WERI-Rb-1 (cell line): Measurements from ENCODE around the gene DHRS7B.
"Not testable (repeated sequence)": the region's sequence is repeated elsewhere in the genome, so short reads cannot be mapped to it uniquely, and the experiment has no call there.

Source experiments
- DNase-seq: peaks from one replicate; pipeline ENCODE4 v3.0.0-alpha.2; 2020
- H3K27ac ChIP-seq: fragments of 250-450 bp; sonication (Bioruptor Pico); 2 replicates; pipeline ENCODE4 v1.5.1; 2020; ENCODE audit warnings: mild to moderate bottlenecking, moderate library complexity
- H3K27me3 ChIP-seq: fragments of 250-450 bp; sonication (Bioruptor Pico); 2 replicates; pipeline ENCODE4 v1.5.1; 2021; ENCODE audit warnings: mild to moderate bottlenecking, low read depth, moderate library complexity; ENCODE audit not compliant: insufficient read depth, severe bottlenecking
- H3K36me3 ChIP-seq: fragments of 250-450 bp; sonication (Bioruptor Pico); 2 replicates; pipeline ENCODE4 v1.5.1; 2020; ENCODE audit warnings: mild to moderate bottlenecking, moderate library complexity
- H3K4me3 ChIP-seq: 2 replicates; pipeline ENCODE4 v1.5.1; 2011; ENCODE audit warnings: low read depth, mild to moderate bottlenecking, control low read depth, low read length
- H3K9me3 ChIP-seq: fragments of 250-450 bp; sonication (Bioruptor Pico); 2 replicates; pipeline ENCODE4 v1.5.1; 2021; ENCODE audit warnings: mild to moderate bottlenecking, moderate library complexity; ENCODE audit not compliant: severe bottlenecking
- TF ChIP-seq, protein P1 (sequence below): IDR thresholded peaks from 2 replicates; pipeline ENCODE4 v1.5.1; 2011; ENCODE audit warnings: low read depth, mild to moderate bottlenecking, control low read depth, inconsistent platforms, low read length

DHRS7B gene

DNA sequence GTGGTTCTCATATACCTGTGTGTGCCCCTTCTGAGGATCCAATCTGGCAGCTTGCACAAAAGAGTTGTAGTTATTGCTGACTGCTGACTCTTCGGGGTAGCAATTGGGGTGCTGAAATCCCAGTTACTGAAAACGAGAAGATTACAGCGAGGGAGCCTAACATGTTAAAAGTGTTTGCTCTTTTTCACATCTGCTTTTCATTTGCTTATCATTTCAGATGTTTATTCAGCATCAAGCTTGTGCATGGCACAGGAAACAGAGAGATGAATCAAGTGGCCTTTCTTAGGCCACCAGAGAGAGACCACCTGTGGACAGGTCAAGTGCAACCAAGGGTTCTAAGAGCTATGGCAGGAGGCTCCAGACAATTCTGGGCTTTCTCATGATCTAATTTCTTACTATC, 16.9 kb downstream of the DHRS7B start:
- Histone ChIP-seq H3K27ac (no peak overlapping the region), H3K9me3 (no peaks in the 10 kb centered on the region), H3K4me3 (no peak overlapping the region), H3K27me3 (no peaks in the 10 kb centered on the region), H3K36me3 (no peaks in the 10 kb centered on the region)
- TF ChIP-seq, protein P1, sequence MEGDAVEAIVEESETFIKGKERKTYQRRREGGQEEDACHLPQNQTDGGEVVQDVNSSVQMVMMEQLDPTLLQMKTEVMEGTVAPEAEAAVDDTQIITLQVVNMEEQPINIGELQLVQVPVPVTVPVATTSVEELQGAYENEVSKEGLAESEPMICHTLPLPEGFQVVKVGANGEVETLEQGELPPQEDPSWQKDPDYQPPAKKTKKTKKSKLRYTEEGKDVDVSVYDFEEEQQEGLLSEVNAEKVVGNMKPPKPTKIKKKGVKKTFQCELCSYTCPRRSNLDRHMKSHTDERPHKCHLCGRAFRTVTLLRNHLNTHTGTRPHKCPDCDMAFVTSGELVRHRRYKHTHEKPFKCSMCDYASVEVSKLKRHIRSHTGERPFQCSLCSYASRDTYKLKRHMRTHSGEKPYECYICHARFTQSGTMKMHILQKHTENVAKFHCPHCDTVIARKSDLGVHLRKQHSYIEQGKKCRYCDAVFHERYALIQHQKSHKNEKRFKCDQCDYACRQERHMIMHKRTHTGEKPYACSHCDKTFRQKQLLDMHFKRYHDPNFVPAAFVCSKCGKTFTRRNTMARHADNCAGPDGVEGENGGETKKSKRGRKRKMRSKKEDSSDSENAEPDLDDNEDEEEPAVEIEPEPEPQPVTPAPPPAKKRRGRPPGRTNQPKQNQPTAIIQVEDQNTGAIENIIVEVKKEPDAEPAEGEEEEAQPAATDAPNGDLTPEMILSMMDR, result no peak
- no peak for DNase-seq

DNA sequence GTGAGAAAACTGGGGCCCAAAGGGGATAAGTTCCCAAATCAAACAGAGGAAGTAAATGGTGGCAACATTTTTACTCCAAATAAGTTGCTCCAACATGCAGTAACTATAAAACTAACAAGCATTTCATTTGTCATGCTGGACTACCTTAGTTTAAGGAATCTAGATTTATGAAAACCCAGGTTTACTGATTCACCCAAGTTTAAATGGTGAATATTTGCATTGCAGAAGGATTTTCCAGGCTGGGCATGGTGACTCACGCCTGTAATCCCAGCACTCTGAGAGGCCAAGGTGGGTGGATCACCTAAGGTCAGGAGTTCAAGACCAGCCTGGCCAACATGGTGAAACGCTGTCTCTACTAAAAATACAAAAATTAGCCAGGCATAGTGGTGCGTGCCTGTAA, 17.5 kb downstream of the DHRS7B start:
- not testable (repeated sequence) for H3K27ac ChIP-seq, DNase-seq, H3K36me3 ChIP-seq, H3K4me3 ChIP-seq, H3K9me3 ChIP-seq, H3K27me3 ChIP-seq

DNA sequence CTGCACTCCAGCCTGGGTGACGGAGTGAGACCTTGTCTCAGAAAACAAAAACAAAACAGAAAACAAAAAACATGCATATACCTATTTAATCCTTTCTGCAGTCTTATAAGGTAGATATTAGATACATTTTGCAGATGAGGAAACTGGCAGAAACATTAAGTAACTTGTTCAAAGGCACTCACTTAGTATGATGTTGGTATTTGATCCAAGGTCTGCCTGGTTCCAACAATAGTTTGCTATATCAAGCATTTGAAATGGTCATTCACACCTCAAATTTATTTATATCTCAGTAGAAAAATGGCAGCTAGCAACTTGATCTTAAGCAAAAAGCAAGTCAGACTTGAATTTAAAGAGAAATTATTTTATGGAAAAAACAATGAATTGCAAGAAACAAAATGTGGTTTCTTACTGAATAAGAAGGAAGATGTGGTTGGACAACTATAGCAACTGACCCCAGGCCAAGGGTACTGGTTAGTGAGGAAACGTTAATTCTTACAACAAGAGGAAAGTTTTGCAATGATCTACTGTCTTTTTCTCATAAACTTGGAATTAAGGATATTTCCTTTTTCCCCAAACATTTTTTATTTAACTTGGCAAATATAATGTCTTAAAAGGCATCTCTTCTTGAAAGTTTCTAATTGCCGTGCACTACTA, 19.7 kb downstream of the DHRS7B start:
- Histone ChIP-seq H3K4me3 (no peak overlapping the region), H3K36me3 (no peaks in the 10 kb centered on the region), H3K27ac (no peak overlapping the region), H3K27me3 (no peaks in the 10 kb centered on the region), H3K9me3 (peaks cover 3% of the 10 kb centered on the region)
- DNase-seq, result no peak
- TF ChIP-seq, protein P1, result no peak

DNA sequence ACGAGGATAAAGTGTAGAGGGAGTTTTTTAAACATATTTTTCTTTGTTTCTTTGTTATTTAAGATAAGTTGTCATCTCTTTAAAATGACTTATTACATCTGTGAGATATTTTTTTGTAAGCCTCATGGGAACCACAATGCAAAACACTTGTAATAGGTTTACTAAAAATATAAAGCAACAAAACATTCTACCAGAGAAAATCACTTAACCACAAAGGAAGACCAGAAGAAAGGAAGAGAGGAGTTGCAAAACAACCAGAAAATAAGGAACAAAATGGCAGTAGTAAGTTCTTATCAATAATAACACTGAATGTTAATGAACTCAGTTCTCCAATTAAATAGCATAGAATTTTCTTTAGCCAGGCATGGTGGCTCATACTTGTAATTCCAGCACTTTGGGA, 22.9 kb downstream of the DHRS7B start:
- H3K36me3 ChIP-seq, result no peaks in the 10 kb centered on the region
- H3K27me3 ChIP-seq, result no peaks in the 10 kb centered on the region
- TF ChIP-seq, protein P1, result no peak
- no peak overlapping the region for H3K4me3 ChIP-seq
- H3K27ac ChIP-seq, result no peak overlapping the region
- H3K9me3 ChIP-seq, result peaks cover 7% of the 10 kb centered on the region
- DNase-seq, result no peak

DNA sequence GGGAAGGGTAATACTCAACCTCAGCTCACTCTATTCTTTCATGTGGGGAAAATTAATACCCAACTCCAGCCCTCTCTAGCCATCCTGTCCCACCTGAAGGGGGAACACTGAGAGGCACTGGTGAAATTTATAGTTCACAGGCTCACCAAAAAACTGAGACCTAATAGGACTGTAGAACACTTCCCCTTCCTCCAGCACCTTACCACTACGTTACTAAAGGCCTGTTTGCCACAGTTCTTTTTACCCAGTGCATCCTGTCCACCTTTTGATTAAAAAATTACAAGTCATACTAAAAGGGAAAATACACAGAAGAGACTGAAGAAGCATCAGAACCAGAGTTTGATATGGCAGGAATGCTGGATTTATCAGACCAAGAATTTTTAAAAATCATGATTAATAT, 26.0 kb downstream of the DHRS7B start:
- H3K27me3 ChIP-seq, result no peaks in the 10 kb centered on the region
- H3K9me3 ChIP-seq, result peaks cover 7% of the 10 kb centered on the region
- TF ChIP-seq, protein P1, result no peak
- no peak overlapping the region for H3K4me3 ChIP-seq
- no peak for DNase-seq
- H3K27ac ChIP-seq, result no peak overlapping the region
- no peaks in the 10 kb centered on the region for H3K36me3 ChIP-seq

DNA sequence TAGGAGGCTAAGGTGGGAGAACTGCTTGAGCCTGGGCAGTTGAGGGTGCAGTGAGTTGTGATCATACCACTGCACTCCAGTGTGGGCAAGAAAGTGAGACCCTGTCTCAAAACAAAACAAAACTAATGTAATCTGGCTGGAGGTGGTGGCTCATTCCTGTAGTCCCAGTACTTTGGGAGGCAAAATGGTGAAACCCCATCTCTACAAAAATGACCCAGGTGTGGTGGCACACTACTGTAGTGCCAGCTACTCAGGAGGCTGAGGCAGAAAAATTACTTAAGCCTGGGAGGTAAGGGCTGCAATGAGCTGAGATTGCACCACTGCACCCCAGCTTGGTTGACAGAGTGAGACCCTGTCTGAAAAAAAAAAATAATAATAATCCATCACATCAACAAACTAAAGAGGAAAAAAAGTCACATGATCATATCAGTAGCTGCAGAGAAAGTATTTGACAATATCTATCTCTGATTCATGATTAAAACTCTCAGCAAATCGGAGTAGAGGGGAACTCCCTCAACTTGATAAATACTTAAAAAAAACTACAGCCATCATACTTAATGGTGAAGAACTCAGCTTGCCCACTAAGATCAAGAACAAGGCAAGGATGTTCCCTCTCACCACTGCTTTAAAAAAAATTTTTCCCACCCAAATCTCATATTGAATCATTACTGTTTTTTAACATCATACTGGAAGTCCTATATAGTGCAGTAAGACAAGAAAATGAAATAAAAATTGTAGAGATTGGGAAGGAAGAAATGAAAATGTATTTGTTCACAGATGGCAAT, 31.0 kb downstream of the DHRS7B start:
- Histone ChIP-seq H3K4me3 (no peak overlapping the region), H3K9me3 (no peaks in the 10 kb centered on the region), H3K27ac (no peak overlapping the region), H3K27me3 (no peaks in the 10 kb centered on the region), H3K36me3 (no peaks in the 10 kb centered on the region)
- TF ChIP-seq, protein P1, result no peak
- DNase-seq, result no peak
